OCI-LY1 (cell line): Measurements from ENCODE around the gene PROZ.

Source experiments
- EZH2 ChIP-seq: fragments of 200-600 bp; sonication (generic), shearing (Covaris generic); IDR thresholded peaks from 2 replicates; pipeline ENCODE4 v1.8.0; 2017; ENCODE audit warnings: borderline replicate concordance, mixed run types, mild to moderate bottlenecking, antibody characterized with exemption, low read length, moderate library complexity, mixed read lengths
- TF ChIP-seq, protein P1 (sequence below): fragments of 200-600 bp; sonication (generic), shearing (Covaris generic); IDR thresholded peaks from 2 replicates; pipeline ENCODE4 v1.5.1; 2017; ENCODE audit warnings: mild to moderate bottlenecking, antibody characterized with exemption, low read length, moderate library complexity, mixed read lengths

DNA sequence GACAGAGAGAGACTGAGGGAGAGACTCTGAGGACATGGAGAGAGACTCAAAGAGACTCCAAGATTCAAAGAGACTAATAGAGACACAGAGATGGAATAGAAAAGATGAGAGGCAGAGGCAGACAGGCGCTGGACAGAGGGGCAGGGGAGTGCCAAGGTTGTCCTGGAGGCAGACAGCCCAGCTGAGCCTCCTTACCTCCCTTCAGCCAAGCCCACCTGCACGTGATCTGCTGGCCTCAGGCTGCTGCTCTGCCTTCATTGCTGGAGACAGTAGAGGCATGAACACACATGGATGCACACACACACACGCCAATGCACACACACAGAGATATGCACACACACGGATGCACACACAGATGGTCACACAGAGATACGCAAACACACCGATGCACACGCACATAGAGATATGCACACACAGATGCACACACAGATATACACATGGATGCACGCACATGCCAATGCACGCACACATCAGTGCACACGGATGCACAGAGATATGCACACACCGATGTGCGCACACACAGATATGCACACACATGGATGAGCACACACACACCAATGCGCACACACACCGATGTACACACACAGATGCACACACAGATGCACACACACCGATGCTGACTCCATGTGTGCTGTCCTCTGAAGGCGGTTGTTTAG lies 39.2 kb upstream of the PROZ start:
- TF ChIP-seq, protein P1, sequence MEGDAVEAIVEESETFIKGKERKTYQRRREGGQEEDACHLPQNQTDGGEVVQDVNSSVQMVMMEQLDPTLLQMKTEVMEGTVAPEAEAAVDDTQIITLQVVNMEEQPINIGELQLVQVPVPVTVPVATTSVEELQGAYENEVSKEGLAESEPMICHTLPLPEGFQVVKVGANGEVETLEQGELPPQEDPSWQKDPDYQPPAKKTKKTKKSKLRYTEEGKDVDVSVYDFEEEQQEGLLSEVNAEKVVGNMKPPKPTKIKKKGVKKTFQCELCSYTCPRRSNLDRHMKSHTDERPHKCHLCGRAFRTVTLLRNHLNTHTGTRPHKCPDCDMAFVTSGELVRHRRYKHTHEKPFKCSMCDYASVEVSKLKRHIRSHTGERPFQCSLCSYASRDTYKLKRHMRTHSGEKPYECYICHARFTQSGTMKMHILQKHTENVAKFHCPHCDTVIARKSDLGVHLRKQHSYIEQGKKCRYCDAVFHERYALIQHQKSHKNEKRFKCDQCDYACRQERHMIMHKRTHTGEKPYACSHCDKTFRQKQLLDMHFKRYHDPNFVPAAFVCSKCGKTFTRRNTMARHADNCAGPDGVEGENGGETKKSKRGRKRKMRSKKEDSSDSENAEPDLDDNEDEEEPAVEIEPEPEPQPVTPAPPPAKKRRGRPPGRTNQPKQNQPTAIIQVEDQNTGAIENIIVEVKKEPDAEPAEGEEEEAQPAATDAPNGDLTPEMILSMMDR: no peak
- no peak for TF ChIP-seq EZH2
